Fibroblast of peridontal ligament (primary cell): ENCODE measurements around the gene CABP5.

Source experiments
- DNase-seq: peaks from one replicate; pipeline ENCODE4 v3.0.0-alpha.2; 2010; ENCODE audit errors: extremely low read depth

CABP5 gene

DNA sequence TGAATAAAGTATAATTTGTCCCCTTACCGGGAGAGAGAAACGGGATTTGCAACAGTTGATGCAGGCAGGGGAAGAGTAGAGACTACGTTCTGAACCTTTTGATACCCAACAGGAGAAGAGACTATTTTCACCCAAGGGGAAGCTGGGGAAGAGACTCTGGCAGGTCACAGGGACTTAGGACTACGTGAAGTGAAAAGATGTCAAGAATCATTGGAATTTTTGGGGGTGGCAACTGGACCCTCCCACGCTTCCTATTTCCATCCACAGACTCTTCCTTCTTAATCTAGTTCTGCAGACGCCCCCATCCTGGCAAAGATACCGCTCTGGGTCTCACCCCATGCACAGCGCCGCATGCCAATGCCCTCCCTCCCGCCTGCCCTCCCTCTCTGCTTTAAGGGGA lies 13.8 kb downstream of the CABP5 start:
- DNase-seq, result no peak

DNA sequence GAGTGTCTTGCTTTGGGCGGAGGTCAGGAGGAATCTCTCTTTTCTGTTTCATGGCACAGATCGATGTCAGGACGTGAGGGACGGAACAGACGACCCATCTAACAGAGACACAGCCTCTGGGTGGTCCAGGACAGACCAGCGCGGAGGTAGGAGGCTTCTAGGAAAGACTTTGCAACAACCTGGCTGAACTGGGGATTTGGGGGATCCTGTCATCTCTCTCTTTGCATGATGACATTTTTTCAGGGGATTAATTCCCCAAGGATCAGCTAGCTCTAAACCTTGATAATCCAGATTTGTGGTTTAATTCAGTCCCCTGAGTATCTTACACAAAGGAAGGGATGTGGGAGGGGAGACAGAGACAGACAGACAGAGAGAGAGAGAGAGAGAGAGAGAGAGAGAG lies 14.4 kb downstream of the CABP5 start:
- DNase-seq, result no peak

DNA sequence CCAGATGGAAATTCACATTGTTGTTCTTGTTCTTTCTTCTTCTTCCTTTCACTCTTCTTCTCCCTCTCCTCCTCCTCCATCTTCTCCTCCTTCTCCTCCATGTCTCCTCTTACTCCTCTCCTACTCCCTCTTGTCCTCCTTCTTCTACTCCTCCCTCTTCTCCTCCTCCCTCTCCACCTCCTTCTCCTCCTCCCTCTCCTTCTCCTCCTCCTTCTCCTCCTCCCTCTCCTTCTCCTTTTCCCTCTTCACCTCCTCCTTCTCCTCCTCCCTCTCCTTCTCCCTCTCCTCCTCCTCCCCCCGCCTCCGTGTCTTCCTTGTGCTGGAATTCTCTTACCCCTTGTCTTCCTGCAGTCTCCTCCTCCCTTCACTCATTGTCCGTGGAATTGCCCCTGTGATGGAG lies 18.4 kb downstream of the CABP5 start:
- DNase-seq, result no peak

DNA sequence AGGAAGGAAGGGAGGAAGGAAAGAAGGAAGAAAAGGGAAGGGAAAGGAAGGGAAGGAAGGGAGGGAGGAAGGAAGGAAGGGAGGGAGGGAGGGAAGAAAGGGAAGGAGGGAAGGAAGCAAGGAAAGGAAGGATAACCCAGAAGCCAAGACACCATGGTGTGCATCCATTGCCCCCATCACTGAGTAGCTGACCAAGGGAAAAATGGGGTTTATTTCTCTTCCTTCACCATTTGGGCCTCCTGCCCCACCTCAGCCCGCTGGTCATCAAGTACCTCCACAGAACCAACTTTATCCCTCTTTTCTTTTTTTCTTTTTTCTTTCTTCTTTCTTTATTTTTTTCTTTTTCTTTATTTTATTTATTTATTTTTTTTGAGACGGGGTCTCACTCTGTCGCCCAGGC lies 20.4 kb downstream of the CABP5 start:
- DNase-seq, result no peak

DNA sequence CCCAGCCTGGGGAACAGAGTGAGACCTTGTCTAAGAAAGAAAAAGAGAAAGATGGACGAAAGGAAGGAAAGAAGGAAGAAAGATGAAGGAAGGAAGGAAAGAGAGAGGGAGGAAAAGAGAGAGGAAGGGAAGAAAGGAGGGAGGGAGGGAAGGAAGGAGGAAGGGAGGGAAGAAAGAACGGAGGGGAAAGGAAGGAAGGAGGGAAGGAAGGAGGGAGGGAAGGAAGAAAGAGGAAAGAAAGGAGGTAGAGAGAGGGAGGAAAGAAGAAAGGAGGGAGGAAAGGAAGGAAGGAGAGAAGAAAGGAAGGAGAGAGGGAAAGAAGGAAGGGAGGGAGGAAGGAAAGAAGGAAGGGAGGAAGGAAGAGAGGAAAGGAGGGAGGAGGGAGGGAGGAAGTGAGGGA lies 20.9 kb downstream of the CABP5 start:
- no peak for DNase-seq

DNA sequence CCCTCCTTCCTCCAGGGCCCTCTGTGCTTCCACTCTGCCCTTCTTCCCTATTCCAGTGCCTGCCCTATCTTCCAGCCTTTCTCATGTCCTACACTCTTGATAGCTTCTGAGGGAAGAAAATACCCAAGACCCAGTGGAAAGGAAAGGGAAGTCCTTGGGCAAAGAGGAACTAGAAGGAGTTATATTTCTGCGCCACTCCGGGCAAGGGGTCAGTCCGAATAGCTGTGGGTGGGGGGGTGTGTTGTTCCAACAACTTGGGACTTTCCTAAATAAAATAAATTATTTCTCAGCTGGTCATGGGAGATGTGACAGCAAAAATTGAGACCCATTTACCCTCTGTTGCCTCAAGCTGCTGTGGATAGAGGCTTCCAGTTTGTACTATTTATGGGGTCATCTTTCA lies 23.2 kb downstream of the CABP5 start:
- DNase-seq, result no peak

DNA sequence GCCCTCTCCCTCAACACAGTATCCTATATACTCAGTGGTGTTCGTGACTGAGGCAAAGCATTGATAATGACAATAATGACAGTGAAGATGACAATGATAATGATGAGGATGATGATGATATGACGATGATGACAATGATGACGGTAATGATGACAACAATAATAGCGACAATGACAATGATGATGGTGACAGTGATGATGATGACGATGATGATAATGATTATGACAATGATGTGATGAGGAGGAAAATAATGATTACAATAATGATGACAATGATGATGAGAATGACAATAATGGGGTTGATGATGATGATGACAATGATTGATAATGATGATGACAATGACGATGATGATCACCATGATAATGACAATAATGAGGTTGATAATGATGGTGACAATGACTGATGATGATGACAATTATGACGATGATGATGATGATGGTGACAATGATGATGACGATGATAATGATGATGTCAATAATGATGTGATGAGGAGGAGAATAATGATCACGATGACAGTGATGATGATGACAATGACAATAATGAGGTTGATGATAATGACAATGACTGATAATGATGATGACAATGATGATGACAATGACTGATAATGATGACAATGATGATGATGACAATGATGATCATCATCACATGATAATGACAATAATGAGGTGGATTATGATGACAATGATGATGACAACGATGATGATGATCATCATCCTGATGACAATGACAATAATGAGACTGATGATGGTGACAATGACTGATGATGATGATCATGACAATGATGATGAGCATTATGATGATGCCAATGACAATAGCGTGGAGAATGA lies 32.7 kb downstream of the CABP5 start:
- no peak for DNase-seq

DNA sequence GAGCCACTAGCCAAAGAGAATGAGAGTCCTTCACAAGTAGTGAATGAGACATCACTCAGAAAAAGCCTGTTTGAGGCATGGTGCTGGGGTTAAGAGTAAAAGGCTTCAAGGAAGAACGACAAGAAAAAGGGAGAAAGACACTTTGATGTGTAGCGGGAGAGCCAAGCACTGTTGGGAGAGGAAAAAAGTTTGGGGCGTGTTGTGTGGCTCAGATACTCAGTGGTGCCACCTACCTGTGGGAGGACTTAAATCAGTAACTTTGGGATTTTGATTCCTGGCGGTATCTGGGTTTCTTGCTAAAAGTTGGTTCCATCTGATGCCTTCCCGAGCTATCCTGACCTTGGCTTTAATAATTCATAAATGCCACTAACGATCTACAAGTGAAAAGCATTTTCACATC lies 37.1 kb downstream of the CABP5 start:
- no peak for DNase-seq

DNA sequence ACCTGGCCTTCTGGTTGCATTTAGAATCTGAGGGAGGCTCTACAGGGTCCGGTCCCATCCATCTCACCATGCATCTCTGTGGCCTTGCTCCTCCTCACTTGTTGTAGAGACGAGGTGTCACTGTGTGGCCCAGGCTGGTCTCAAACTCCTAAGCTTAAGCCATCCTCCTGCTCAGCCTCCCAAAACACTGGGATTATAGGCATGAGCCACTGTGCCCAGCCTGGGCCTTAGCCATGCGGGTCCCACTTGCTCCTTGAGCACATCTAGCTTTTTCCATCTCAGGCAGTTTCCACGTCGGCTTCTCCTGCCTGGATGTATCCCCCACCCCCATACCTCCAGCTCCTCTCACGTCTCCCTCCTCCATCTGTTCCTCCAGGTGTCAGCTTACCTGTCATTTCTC lies 39.6 kb downstream of the CABP5 start:
- no peak for DNase-seq

DNA sequence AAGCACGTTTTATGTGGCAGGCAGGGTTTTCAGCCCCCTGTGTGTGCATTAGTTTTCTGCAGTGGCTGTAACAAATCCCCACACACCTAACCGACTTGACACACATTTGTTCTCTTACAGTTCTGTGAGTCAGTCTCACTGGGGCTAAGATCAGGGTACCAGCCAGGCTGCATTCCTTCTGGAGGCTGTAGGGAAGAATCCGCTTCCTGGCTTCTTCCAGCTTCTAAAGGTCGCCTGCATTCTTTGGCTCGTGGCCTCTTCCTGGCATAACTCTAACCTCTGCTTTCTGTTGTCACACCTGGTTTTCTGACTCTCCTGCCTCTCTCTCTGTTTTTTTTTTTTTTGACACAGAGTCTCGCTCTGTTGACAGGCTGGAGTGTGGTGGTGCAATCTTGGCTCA lies 43.0 kb downstream of the CABP5 start:
- DNase-seq, result no peak

DNA sequence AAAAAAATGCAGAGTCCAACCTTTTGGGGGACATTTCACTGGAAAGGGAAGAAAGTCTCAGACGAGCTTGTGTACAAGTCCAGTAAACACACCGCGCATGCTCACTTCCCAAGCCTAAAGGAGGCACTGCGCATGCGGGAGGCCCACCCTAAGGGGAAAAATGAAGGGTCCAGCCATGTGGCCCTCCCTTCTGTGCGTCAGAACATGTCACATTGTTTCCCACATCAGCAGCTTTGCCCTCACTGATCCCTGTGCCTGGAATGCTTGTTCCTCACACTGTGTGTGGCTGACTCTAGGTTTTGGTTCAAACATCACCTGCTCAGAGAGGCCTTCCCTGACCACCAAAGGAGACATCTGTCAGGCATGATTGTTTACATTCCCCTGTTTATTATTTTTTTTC lies 45.1 kb downstream of the CABP5 start:
- DNase-seq, result no peak

DNA sequence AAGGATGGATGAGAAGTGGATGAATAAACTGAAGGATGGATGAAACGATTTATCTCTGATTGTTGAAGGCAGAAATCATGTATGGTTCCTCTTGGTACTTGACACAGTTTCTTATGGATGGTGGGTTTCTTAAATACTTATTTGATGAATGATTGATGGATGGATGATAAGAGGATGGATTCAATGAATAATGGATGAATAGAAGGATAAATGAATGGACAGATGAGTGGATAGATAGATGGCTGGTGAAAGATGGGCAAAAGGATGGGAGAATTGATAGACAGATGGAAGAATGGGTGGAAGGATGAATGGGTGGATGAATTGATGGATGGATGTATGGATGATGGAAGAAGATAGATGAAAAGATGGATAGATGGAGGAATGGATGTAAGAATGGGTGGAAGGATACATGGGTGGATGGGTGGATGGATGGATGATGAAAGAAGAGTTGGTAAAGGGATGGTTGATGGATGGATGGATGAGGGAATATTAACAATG lies 47.6 kb downstream of the CABP5 start:
- DNase-seq, result no peak

DNA sequence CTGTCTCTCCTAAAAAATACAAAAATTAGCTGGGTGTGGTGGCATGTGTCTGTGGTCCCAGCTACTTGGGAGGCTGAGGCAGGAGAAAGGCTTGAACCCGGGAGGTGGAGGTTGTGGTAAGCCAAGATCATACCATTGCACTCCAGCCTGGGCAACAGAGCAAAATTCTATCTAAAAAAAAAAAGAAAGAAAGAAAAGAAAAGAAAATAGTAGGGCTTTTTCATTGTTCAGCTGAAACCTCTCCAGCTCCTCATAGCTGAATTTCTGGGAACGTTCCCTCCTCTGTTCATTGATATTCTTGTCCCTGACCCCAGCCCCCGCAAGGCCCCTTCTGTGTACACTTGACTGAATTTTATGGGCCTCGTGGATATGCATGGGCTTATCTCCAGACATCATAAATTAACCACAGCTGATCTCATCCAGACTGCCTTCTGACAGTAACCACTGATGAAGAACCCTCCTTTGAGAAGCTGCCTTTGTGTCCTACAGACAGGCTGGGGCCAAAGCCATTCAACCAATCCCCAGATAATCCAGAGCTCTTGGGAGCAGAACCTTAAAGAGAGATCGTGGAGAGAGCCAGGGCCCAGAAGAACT lies 49.6 kb downstream of the CABP5 start, which contains the start of gene ELSPBP1:
Gene ELSPBP1 (plus strand): TSS at position 424 of the 594 bp plus-strand sequence. CDS start 14,036 bp downstream, outside the sequence.
- no peak for DNase-seq

DNA sequence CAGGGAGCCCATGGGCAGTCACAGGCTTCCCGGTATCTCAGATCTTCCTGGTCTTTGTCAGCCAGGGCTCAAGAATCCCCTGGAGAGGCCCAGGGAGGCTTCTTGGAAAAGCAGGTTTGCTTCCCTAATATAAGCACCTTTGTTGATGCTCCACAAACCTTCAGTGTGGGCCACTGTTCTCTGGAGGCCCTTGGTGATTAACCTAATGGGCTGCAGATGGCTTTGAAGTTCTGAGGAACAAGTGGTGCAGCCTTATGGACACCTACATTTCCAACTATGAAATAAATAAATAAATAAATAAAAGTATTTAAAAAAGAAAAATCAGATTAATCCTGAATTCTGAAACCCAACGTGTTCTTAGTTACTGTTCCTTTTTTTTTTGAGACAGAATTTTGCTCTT lies 51.8 kb downstream of the CABP5 start, which contains the start of gene BSPH1:
Gene BSPH1 (minus strand): TSS at position 101 of the 400 bp plus-strand sequence. CDS start 89 bp downstream, at position 12.
- no peak for DNase-seq

DNA sequence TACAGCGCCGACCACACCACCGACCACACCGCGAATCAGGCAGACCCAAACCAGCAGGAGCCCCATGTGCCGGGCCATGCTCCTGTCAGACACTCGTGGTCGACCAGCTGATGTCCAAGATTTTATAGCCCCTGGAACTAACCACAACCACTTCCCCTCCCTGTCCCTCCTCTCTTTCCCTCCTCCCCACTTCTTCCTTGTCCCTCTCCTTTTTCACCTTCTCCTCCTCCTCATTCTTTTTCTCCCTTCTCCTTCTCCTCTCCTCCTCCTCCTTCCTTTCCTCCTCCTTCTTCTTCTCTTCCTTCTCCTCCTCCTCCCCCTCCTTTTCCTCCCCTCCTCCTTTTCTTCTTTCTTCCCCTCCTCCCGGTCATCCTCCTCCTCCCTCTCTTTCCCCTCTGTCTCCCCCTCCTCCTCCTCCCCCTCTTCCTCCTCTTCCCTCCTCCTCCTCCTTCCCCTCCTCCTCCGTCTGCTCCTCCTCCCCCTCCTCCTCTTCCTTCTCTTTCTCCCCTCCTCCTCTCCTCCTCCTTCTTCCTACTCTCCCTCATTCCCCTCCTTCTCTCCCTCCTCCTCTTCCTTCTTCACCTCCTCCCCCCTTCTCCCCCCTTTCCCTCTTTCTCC lies 52.6 kb downstream of the CABP5 start:
- no peak for DNase-seq
